Esophagus muscularis mucosa (tissue), 4 donors: ENCODE measurements around the gene MEIG1.

Experiments
- EP300 ChIP-seq: sonication (generic); formaldehyde crosslinking; IDR thresholded peaks from one replicate; pipeline ENCODE4 v1.6.1; 2017; ENCODE audit warnings: antibody characterized with exemption
- POLR2A ChIP-seq: fragments of 450-650 bp; IDR thresholded peaks from one replicate; pipeline ENCODE4 v1.6.1; 2017; ENCODE audit warnings: antibody characterized with exemption, moderate library complexity, mild to moderate bottlenecking, low read depth
- POLR2AphosphoS5 ChIP-seq, 2 donors: sonication (generic); formaldehyde crosslinking; IDR thresholded peaks; one replicate each; pipeline ENCODE4 v1.6.1; 2017; ENCODE audit warnings: antibody characterized with exemption in 2 of 2
- TF ChIP-seq, protein P1 (sequence below), 3 experiments: fragments of 200-600 bp in 2 of 3; fragments of 450-650 bp in 1 of 3; sonication (generic) in 2 of 3; IDR thresholded peaks; one replicate each; pipeline ENCODE4 v1.5.1; 2017 to 2019; ENCODE audit warnings: antibody characterized with exemption in 3 of 3, mild to moderate bottlenecking in 2 of 3, moderate library complexity in 1 of 3

DNA sequence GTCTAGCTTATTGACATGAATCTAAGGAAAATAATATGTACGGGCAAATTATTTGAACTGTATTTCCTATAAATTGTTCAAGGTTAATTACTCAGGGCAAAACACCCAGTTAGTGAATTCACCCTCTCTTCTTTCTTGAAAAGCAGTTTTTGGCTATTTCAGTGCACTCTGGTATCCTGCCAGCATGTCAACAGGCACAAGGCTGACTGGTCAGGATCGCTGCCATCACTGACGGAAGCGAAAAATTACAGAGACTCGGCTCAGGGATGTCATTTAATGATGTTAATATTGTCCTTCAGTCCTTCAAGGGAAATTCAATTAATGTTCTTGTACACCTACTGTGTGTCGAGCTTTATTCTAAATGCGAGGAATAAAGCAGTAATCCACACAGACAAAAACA lies 56.3 kb downstream of the MEIG1 start:
- TF ChIP-seq, protein P1, sequence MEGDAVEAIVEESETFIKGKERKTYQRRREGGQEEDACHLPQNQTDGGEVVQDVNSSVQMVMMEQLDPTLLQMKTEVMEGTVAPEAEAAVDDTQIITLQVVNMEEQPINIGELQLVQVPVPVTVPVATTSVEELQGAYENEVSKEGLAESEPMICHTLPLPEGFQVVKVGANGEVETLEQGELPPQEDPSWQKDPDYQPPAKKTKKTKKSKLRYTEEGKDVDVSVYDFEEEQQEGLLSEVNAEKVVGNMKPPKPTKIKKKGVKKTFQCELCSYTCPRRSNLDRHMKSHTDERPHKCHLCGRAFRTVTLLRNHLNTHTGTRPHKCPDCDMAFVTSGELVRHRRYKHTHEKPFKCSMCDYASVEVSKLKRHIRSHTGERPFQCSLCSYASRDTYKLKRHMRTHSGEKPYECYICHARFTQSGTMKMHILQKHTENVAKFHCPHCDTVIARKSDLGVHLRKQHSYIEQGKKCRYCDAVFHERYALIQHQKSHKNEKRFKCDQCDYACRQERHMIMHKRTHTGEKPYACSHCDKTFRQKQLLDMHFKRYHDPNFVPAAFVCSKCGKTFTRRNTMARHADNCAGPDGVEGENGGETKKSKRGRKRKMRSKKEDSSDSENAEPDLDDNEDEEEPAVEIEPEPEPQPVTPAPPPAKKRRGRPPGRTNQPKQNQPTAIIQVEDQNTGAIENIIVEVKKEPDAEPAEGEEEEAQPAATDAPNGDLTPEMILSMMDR (IDR thresholded peaks at IDR 0.05): no peak
- no peak for TF ChIP-seq POLR2A
- TF ChIP-seq EP300: no peak
- no peak for TF ChIP-seq POLR2AphosphoS5 (IDR thresholded peaks at IDR 0.05)
